Prostate gland (tissue), 2 donors: Measurements from ENCODE around the gene GRID1.

Experiments used
- CTCF ChIP-seq, 4 experiments: fragments of 200-600 bp in 2 of 4; fragments of 450-650 bp in 2 of 4; sonication (generic) in 2 of 4; IDR thresholded peaks; 1 replicate in 3 of 4; 2 replicates in 1 of 4; pipeline ENCODE4 v1.5.1; 2016 to 2019; ENCODE audit warnings: antibody characterized with exemption in 4 of 4, mild to moderate bottlenecking in 2 of 4, moderate library complexity in 2 of 4
- POLR2A ChIP-seq: fragments of 450-650 bp; IDR thresholded peaks from one replicate; pipeline ENCODE4 v1.6.1; 2016; ENCODE audit warnings: antibody characterized with exemption, mild to moderate bottlenecking
- POLR2AphosphoS5 ChIP-seq: sonication (generic); formaldehyde crosslinking; IDR thresholded peaks from one replicate; pipeline ENCODE4 v1.6.1; 2017; ENCODE audit warnings: antibody characterized with exemption

- TF ChIP-seq CTCF (IDR thresholded peaks at IDR 0.05) (no peak), POLR2AphosphoS5 (no peak), POLR2A (no peak)
Measured at GRCh38 chr10:85614566-85614965, 752.0 kb downstream of the GRID1 start.
